Measurements from ENCODE around the gene RNASE7.

RNASE7 gene

GRCh38 chr14:21017528-21018245, 24.5 kb upstream of the RNASE7 start:
- no peak overlapping the region for H3K4me3 Mint-ChIP-seq

GRCh38 chr14:21018286-21018685, 23.9 kb upstream of the RNASE7 start:
- H3K27ac Mint-ChIP-seq: no peak overlapping the region
- H3K9me3 Mint-ChIP-seq: no peaks in the 10 kb centered on the region
- H3K4me3 Mint-ChIP-seq: no peak overlapping the region
- no peak for DNase-seq
- H3K36me3 Mint-ChIP-seq (ENCODE audit: low read depth): peaks cover 8% of the 10 kb centered on the region
- peaks cover 3% of the 10 kb centered on the region for H3K4me1 Mint-ChIP-seq (ENCODE audit: low read depth)
- peaks cover 3% of the 10 kb centered on the region for H3K27me3 Mint-ChIP-seq

More at GRCh38 chr14:21017528-21018245, 24.5 kb upstream of the RNASE7 start:
- Mint-ChIP-seq H3K4me1 (ENCODE audit: low read depth) (no peaks in the 10 kb centered on the region), H3K27me3 (peaks cover 3% of the 10 kb centered on the region), H3K36me3 (ENCODE audit: low read depth) (peaks cover 8% of the 10 kb centered on the region), H3K9me3 (no peaks in the 10 kb centered on the region), H3K27ac (no peak overlapping the region)
- DNase-seq: no peak

GRCh38 chr14:21018781-21019180, 23.4 kb upstream of the RNASE7 start:
- peaks cover 6% of the 10 kb centered on the region for H3K4me1 Mint-ChIP-seq (ENCODE audit: low read depth)
- peaks cover 3% of the 10 kb centered on the region for H3K27me3 Mint-ChIP-seq
- no peak for DNase-seq
- no peak overlapping the region for H3K4me3 Mint-ChIP-seq
- no peaks in the 10 kb centered on the region for H3K9me3 Mint-ChIP-seq
- H3K27ac Mint-ChIP-seq: no peak overlapping the region
- H3K36me3 Mint-ChIP-seq (ENCODE audit: low read depth): peaks cover 8% of the 10 kb centered on the region

- Mint-ChIP-seq H3K27ac (no peak overlapping the region), H3K36me3 (ENCODE audit: low read depth) (peaks cover 8% of the 10 kb centered on the region), H3K4me3 (no peak overlapping the region), H3K27me3 (peaks cover 7% of the 10 kb centered on the region), H3K4me1 (ENCODE audit: low read depth) (peaks cover 12% of the 10 kb centered on the region), H3K9me3 (no peaks in the 10 kb centered on the region)
- no peak for DNase-seq
Observed at GRCh38 chr14:21019366-21019765, 22.8 kb upstream of the RNASE7 start.

GRCh38 chr14:21020977-21021545, 21.1 kb upstream of the RNASE7 start:
- Mint-ChIP-seq H3K27ac (no peak overlapping the region), H3K36me3 (ENCODE audit: low read depth) (peaks cover 8% of the 10 kb centered on the region), H3K9me3 (no peaks in the 10 kb centered on the region), H3K27me3 (peaks cover 5% of the 10 kb centered on the region), H3K4me1 (ENCODE audit: low read depth) (peaks cover 17% of the 10 kb centered on the region), H3K4me3 (no peak overlapping the region)
- no peak for DNase-seq

GRCh38 chr14:21022686-21023085, 19.5 kb upstream of the RNASE7 start:
- DNase-seq: no peak
- Mint-ChIP-seq H3K4me1 (ENCODE audit: low read depth) (peaks cover 17% of the 10 kb centered on the region), H3K27ac (no peak overlapping the region), H3K36me3 (ENCODE audit: low read depth) (peaks cover 5% of the 10 kb centered on the region), H3K9me3 (no peaks in the 10 kb centered on the region), H3K27me3 (peaks cover 5% of the 10 kb centered on the region), H3K4me3 (no peak overlapping the region)

GRCh38 chr14:21023174-21023573, 19.0 kb upstream of the RNASE7 start:
- Mint-ChIP-seq H3K4me1 (ENCODE audit: low read depth) (peaks cover 17% of the 10 kb centered on the region), H3K4me3 (no peak overlapping the region), H3K27ac (no peak overlapping the region), H3K9me3 (no peaks in the 10 kb centered on the region), H3K27me3 (peaks cover 5% of the 10 kb centered on the region), H3K36me3 (ENCODE audit: low read depth) (peaks cover 3% of the 10 kb centered on the region)
- DNase-seq: no peak

GRCh38 chr14:21023817-21024584, 18.2 kb upstream of the RNASE7 start:
- H3K4me3 Mint-ChIP-seq: peak overlapping the region; percentile 75
- no peaks in the 10 kb centered on the region for H3K9me3 Mint-ChIP-seq
- H3K27ac Mint-ChIP-seq: peak overlapping the region; percentile 31
- H3K36me3 Mint-ChIP-seq (ENCODE audit: low read depth): peaks cover 3% of the 10 kb centered on the region
- H3K4me1 Mint-ChIP-seq (ENCODE audit: low read depth): peaks cover 17% of the 10 kb centered on the region
- H3K27me3 Mint-ChIP-seq: peaks cover 5% of the 10 kb centered on the region
- DNase-seq: peak; percentile 48

- Mint-ChIP-seq H3K9me3 (no peaks in the 10 kb centered on the region), H3K4me1 (ENCODE audit: low read depth) (peaks cover 17% of the 10 kb centered on the region), H3K27ac (peak within 1 kb of the TSS; percentile 31), H3K36me3 (ENCODE audit: low read depth) (no peaks in the 10 kb centered on the region), H3K27me3 (peaks cover 5% of the 10 kb centered on the region), H3K4me3 (peak within 1 kb of the TSS; percentile 75)
- peak; percentile 75 for DNase-seq
Observed at GRCh38 chr14:21024585-21025370, 17.4 kb upstream of the RNASE7 start, which contains the start of gene NDRG2. TSS of gene NDRG2 (minus strand) at chr14:21025061. CDS start at chr14:21023315, 1,746 bp downstream.

- Mint-ChIP-seq H3K9me3 (no peaks in the 10 kb centered on the region), H3K36me3 (ENCODE audit: low read depth) (no peaks in the 10 kb centered on the region), H3K4me1 (ENCODE audit: low read depth) (peaks cover 17% of the 10 kb centered on the region), H3K4me3 (peak overlapping the region; percentile 72), H3K27ac (no peak overlapping the region), H3K27me3 (peaks cover 5% of the 10 kb centered on the region)
- no peak for DNase-seq
Observed at GRCh38 chr14:21025371-21026273, 16.5 kb upstream of the RNASE7 start.

- H3K9me3 Mint-ChIP-seq: no peaks in the 10 kb centered on the region
- no peak overlapping the region for H3K27ac Mint-ChIP-seq
- H3K4me1 Mint-ChIP-seq (ENCODE audit: low read depth): peaks cover 17% of the 10 kb centered on the region
- H3K36me3 Mint-ChIP-seq (ENCODE audit: low read depth): no peaks in the 10 kb centered on the region
- no peak overlapping the region for H3K4me3 Mint-ChIP-seq
- DNase-seq: no peak
- H3K27me3 Mint-ChIP-seq: peaks cover 5% of the 10 kb centered on the region
Observed at GRCh38 chr14:21026274-21026987, 15.7 kb upstream of the RNASE7 start.

GRCh38 chr14:21026988-21027315, 15.2 kb upstream of the RNASE7 start:
- no peak for DNase-seq
- Mint-ChIP-seq H3K27ac (no peak overlapping the region), H3K4me3 (no peak overlapping the region), H3K27me3 (peaks cover 5% of the 10 kb centered on the region), H3K36me3 (ENCODE audit: low read depth) (no peaks in the 10 kb centered on the region), H3K4me1 (ENCODE audit: low read depth) (peaks cover 17% of the 10 kb centered on the region), H3K9me3 (no peaks in the 10 kb centered on the region)

- Mint-ChIP-seq H3K36me3 (ENCODE audit: low read depth) (no peaks in the 10 kb centered on the region), H3K27me3 (no peaks in the 10 kb centered on the region), H3K4me1 (ENCODE audit: low read depth) (peaks cover 3% of the 10 kb centered on the region)
Observed at GRCh38 chr14:21029917-21030316, 12.2 kb upstream of the RNASE7 start, which contains the start of gene TPPP2. TSS of gene TPPP2 (plus strand) at chr14:21030217. CDS start at chr14:21030582, 365 bp downstream.

More at GRCh38 chr14:21029917-21030316, 12.2 kb upstream of the RNASE7 start, which contains the start of gene TPPP2:
- H3K4me3 Mint-ChIP-seq: no peak within 1 kb of the TSS
- no peak within 1 kb of the TSS for H3K27ac Mint-ChIP-seq
- no peak for DNase-seq
- no peaks in the 10 kb centered on the region for H3K9me3 Mint-ChIP-seq

Measured in activated T-cell treated with anti-CD3 and anti-CD28 coated beads, Interleukin-2, amount 50 U/mL, for 24 hours (primary cell).